GM13976 (cell line): Measurements from ENCODE around the gene BCDIN3D.

Experiments used
- DNase-seq: peaks from one replicate; pipeline ENCODE4 v3.0.0; 2012; ENCODE audit warnings: low spot score
- CTCF ChIP-seq: IDR thresholded peaks from 2 replicates; pipeline ENCODE4 v1.5.1; 2012; ENCODE audit warnings: borderline replicate concordance, mild to moderate bottlenecking; ENCODE audit not compliant: insufficient read depth; ENCODE audit errors: extremely low read depth, missing control alignments, control extremely low read depth
- in situ Hi-C: fragments of 300-500 bp; cut with MboI; formaldehyde crosslinking; loops from one replicate; pipeline ENCODE4 v1.12.0; 2022; ENCODE audit warnings: low sequenced_read_pairs, mixed read lengths, inconsistent platforms; ENCODE audit not compliant: unreplicated experiment

The BCDIN3D gene

DNA sequence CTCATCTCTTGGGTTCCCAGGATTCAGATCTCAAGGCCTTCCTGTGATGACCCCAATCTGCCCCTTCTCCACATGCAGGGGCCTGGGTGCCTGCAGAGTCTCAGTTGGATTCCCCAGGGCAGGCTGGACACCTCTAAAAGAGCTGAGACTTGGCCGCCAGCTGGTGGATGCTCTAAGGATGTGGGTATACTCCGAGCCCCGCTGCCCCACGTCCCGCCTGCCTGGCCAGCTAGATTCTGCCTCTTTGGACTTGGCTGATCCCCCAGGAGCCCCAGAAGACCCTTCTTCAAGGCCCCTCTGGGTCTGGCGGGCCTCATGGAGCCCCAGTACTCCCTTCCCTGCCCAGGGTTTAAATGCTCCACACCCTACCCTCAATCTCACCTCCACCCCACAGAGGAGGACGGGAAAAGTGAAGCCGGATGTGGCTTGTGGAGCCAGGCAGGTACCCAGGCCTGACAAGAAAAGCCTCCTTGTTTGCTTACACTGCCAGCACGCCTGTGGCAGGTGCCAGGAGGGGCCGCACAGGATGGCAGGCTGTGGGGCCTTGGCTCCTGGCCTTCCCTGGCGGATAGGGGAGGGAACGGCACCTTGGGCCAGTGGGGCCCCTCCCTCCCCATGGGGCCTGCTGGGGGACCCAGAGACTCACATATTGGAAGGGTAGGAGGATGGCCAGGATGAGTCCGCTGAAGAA, 45.7 kb upstream of the BCDIN3D start:
- DNase-seq = no peak
- TF ChIP-seq CTCF = no peak
- in situ Hi-C loops = no loop called here

DNA sequence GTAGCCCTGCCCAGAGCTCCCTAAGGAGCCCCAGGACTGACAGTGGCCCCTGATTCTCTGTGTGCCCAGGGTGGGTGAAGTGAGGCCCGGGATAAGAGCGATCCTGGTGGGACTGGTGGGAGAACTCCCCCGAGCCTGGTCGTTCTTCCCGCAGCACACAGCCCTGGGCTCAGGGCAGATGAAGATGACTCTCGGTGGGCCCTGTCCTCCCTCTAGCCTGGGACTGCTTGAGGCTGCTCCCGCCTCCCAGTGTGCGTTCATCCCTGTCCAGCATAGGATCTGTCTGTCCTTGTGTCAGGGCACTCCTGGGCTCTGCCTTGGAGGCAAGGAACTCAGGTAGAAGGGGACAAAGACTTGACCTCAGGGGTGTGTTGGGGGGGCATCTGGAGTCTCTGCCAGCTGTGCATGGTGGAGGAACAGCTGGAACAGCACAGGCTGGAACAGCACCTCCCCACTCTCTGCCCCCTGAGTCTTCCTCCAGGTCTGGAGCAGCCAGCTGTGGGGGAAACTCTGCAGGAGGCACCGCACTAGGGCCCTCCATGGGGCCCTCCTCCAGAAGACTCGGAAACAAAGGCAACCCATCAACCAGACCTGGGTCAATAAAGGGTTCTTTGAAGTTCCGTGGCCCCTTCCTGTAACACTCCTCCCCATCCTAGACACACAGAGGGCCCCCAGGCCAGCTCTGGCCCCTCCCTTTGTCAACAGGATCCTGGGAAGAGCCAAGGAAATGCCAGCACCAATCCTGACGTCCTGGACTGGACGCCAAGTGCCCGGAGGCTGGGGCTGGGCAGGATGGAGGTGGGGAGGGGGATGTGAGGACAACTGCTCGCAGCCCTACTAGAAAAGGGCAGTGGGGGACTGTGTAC, 44.9 kb upstream of the BCDIN3D start:
- in situ Hi-C loops = no loop called here
- no peak for TF ChIP-seq CTCF
- no peak for DNase-seq

DNA sequence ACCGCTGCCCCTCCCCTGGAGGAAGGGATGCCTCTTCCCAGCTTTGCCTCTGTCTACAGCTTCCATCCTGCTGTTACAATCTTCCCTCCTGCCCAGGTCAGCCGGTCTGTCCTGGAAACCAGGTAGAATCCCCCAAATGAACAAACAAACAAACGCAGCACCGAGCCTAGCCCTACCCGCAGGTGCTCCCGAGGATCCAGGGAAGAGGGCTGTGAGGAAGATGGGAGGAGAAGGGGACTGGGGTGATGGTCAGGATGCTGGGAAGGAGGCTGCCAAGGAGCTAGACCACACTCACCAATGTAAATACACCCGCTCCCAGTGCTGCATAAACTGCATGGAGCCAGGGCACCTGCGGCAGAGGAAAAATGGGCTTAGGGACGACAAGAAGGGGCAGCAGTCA, 44.2 kb upstream of the BCDIN3D start:
- DNase-seq = no peak
- in situ Hi-C loops = no loop called here
- no peak for TF ChIP-seq CTCF

- no peak for DNase-seq
- in situ Hi-C loops = no loop called here
- no peak for TF ChIP-seq CTCF
Observed at GRCh38 chr12:49885663-49886461, 43.0 kb upstream of the BCDIN3D start.

DNA sequence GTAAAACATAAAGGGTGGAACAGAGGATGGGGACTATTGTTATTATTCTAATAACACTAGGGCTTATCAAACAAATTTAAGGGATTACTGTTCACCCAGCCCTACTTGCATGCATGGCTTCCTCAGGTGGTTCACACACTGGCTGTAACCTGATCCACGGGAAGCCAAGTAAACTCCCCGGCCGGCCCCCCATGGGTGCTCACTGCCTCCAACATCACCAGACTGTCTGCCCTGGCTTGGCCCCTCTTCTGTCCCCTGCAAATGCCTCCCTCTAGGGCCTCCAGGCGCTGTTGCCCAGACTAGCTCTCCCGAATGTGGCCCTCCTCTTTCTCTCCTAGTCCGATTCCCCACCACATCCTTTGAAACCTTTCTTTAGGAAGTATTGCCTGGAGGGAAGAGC, 42.2 kb upstream of the BCDIN3D start:
- no peak for TF ChIP-seq CTCF
- in situ Hi-C loops = no loop called here
- DNase-seq = no peak

DNA sequence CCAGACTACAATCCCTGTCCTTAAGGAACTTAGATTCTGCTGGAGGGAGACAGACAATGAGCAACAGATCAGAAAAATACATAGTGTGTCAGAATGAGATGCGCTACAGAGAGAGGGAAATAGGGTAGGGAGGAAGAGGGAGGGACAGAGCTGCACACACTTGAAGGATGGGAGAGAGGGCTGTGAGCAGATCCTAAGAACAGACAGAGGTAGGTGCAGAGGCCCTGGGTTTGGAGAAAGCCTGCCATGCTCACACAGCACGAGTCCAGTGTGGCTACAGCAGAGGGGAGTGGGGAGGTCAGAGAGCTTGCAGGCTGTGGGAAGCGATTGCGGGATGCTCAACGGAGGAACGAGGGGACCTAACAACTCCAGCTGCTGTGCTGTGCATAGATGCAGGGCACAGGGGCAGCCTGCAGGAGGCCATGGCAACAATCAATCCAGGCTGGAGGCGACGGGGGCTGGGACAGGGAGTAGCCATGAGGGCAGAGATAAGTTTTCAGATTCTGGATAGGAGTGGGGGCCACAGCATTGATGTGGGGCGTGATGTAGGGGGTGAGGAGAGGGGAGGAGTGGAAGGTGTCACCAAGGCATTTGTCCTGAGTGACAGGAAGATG, 40.1 kb upstream of the BCDIN3D start:
- DNase-seq = no peak
- TF ChIP-seq CTCF = no peak
- in situ Hi-C loops = no loop called here
